ENCODE results near the gene DBH. TPM values are rescaled to one million over a fixed set of nuclear protein-coding genes. Genes with fewer than 3 reads are reported as not detected.

DBH gene
- total RNA-seq, 1 experiment from 2014 or later: not detected

DNA sequence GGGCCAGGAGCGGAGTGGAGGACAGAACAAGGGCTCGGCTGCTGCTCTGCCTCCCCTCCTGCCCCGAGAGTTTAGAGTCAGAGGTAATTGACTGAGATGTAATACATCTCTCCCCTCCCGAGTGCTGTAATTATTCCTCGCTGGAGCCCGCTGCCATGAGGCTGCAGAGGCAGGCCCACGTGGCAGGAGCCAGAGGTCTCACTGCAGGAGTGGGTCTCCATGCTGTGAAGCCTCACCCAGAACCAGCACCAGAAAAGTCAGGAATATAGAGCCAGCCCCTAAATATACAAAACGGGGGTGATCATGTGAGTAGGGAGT is 29.5 kb upstream of the DBH start:
- ChIA-PET RAD21 (ENCODE audit: low non-redundant PET in 1 of 2, low total read pairs in 2 of 2, uncharacterized antibody in 2 of 2, unreplicated experiment in 2 of 2) (no interaction called here), CTCF (no interaction called here), POLR2A (no interaction called here)
- Histone ChIP-seq H3K4me3 (replicated peaks in 1 of 2; ENCODE audit: low read depth in 1 of 2, low read length in 2 of 2) (no peak overlapping the region), H3K36me3 (ENCODE audit: control insufficient read depth in 1 of 2, insufficient read depth in 2 of 2, low read length in 2 of 2) (no peaks in the 10 kb centered on the region), H3K27me3 (ENCODE audit: insufficient read depth, low read length) (peaks cover 41% of the 10 kb centered on the region), H3K9ac (ENCODE audit: low read length) (no peak overlapping the region), H3K27ac (ENCODE audit: low read depth, low read length) (no peak overlapping the region), H3K4me1 (ENCODE audit: control insufficient read depth in 1 of 2, insufficient read depth in 2 of 2, low read length in 2 of 2) (no peaks in the 10 kb centered on the region), H3K79me2 (ENCODE audit: insufficient read depth, low read length) (no peaks in the 10 kb centered on the region), H3K4me2 (ENCODE audit: low read length) (no peak overlapping the region), H2AFZ (ENCODE audit: low read depth, low read length, poor library complexity, severe bottlenecking) (no peak overlapping the region), H4K20me1 (ENCODE audit: insufficient read depth) (no peaks in the 10 kb centered on the region), H3K9me2 (ENCODE audit: insufficient read depth) (no peaks in the 10 kb centered on the region), H3K9me3 (ENCODE audit: control insufficient read depth in 1 of 2, insufficient read depth in 1 of 2, low read depth in 1 of 2, low read length in 2 of 2) (no peaks in the 10 kb centered on the region)
- DNase-seq (ENCODE audit: low read depth, low spot score) (no peak), ATAC-seq (no peak)
- intact Hi-C loops (cut with micrococcal nuclease): no loop called here
- TF ChIP-seq, protein P1, sequence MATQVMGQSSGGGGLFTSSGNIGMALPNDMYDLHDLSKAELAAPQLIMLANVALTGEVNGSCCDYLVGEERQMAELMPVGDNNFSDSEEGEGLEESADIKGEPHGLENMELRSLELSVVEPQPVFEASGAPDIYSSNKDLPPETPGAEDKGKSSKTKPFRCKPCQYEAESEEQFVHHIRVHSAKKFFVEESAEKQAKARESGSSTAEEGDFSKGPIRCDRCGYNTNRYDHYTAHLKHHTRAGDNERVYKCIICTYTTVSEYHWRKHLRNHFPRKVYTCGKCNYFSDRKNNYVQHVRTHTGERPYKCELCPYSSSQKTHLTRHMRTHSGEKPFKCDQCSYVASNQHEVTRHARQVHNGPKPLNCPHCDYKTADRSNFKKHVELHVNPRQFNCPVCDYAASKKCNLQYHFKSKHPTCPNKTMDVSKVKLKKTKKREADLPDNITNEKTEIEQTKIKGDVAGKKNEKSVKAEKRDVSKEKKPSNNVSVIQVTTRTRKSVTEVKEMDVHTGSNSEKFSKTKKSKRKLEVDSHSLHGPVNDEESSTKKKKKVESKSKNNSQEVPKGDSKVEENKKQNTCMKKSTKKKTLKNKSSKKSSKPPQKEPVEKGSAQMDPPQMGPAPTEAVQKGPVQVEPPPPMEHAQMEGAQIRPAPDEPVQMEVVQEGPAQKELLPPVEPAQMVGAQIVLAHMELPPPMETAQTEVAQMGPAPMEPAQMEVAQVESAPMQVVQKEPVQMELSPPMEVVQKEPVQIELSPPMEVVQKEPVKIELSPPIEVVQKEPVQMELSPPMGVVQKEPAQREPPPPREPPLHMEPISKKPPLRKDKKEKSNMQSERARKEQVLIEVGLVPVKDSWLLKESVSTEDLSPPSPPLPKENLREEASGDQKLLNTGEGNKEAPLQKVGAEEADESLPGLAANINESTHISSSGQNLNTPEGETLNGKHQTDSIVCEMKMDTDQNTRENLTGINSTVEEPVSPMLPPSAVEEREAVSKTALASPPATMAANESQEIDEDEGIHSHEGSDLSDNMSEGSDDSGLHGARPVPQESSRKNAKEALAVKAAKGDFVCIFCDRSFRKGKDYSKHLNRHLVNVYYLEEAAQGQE (IDR thresholded peaks at IDR 0.05; ENCODE audit: low read depth): no peak
- TF ChIP-seq SIN3A (IDR thresholded peaks at IDR 0.05; ENCODE audit: low read depth) (no peak), CEBPB (IDR thresholded peaks at IDR 0.05; ENCODE audit: low read depth) (no peak), SRF (IDR thresholded peaks at IDR 0.05; ENCODE audit: low read depth) (no peak), JUND (IDR thresholded peaks at IDR 0.05) (no peak), ATF3 (IDR thresholded peaks at IDR 0.05) (no peak), ZBTB33 (IDR thresholded peaks at IDR 0.05; ENCODE audit: extremely low read depth, insufficient replicate concordance, low read length) (no peak), ELF1 (IDR thresholded peaks at IDR 0.05; ENCODE audit: borderline replicate concordance, low read depth) (no peak), CBX3 (IDR thresholded peaks at IDR 0.05; ENCODE audit: low read depth) (no peak), EZH2phosphoT487 (IDR thresholded peaks at IDR 0.05; ENCODE audit: borderline replicate concordance) (no peak), EGR1 (IDR thresholded peaks at IDR 0.05; ENCODE audit: low read depth) (no peak), POLR2AphosphoS5 (IDR thresholded peaks at IDR 0.05; ENCODE audit: low read depth, low read length) (no peak), RAD21 (IDR thresholded peaks at IDR 0.05; ENCODE audit: low read depth) (no peak), SP1 (IDR thresholded peaks at IDR 0.05; ENCODE audit: low read depth) (no peak), ZNF274 (IDR thresholded peaks at IDR 0.05; ENCODE audit: low read depth, low read length) (no peak)
- TF ChIP-seq, protein P2, sequence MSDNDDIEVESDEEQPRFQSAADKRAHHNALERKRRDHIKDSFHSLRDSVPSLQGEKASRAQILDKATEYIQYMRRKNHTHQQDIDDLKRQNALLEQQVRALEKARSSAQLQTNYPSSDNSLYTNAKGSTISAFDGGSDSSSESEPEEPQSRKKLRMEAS (IDR thresholded peaks at IDR 0.05): no peak
- TF ChIP-seq, protein P3, sequence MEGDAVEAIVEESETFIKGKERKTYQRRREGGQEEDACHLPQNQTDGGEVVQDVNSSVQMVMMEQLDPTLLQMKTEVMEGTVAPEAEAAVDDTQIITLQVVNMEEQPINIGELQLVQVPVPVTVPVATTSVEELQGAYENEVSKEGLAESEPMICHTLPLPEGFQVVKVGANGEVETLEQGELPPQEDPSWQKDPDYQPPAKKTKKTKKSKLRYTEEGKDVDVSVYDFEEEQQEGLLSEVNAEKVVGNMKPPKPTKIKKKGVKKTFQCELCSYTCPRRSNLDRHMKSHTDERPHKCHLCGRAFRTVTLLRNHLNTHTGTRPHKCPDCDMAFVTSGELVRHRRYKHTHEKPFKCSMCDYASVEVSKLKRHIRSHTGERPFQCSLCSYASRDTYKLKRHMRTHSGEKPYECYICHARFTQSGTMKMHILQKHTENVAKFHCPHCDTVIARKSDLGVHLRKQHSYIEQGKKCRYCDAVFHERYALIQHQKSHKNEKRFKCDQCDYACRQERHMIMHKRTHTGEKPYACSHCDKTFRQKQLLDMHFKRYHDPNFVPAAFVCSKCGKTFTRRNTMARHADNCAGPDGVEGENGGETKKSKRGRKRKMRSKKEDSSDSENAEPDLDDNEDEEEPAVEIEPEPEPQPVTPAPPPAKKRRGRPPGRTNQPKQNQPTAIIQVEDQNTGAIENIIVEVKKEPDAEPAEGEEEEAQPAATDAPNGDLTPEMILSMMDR (IDR thresholded peaks at IDR 0.05 in 2 of 3, conservative IDR thresholded peaks at IDR 0.05 in 1 of 3; ENCODE audit: borderline replicate concordance in 1 of 3, insufficient read depth in 1 of 3, low read depth in 2 of 3, low read length in 2 of 3): no peak
- no TSS peak for BruUV-seq (replicated peaks)
